Measurements from ENCODE around the gene GLB1L2.

The GLB1L2 gene

GRCh38 chr11:134398644-134399292 is 67.0 kb downstream of the GLB1L2 start:
- no peak for TF ChIP-seq EP300 (IDR thresholded peaks at IDR 0.05; ENCODE audit: borderline replicate concordance)
- TF ChIP-seq, protein P1, sequence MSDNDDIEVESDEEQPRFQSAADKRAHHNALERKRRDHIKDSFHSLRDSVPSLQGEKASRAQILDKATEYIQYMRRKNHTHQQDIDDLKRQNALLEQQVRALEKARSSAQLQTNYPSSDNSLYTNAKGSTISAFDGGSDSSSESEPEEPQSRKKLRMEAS (IDR thresholded peaks at IDR 0.05), result no peak
- no peak for TF ChIP-seq NFIC (IDR thresholded peaks at IDR 0.05)
- no peak for TF ChIP-seq ZBTB7A (IDR thresholded peaks at IDR 0.05; ENCODE audit: low read depth)
- no peak for TF ChIP-seq TAF1 (IDR thresholded peaks at IDR 0.05; ENCODE audit: low read depth)
- no peak for TF ChIP-seq TCF12 (IDR thresholded peaks at IDR 0.05; ENCODE audit: low read depth)
- TF ChIP-seq FOXM1 (IDR thresholded peaks at IDR 0.05; ENCODE audit: borderline replicate concordance, low read depth), result no peak
- no peak for TF ChIP-seq CEBPB (IDR thresholded peaks at IDR 0.05)
- TF ChIP-seq USF1 (IDR thresholded peaks at IDR 0.05), result no peak
- no peak for TF ChIP-seq RAD21 (IDR thresholded peaks at IDR 0.05; ENCODE audit: low read depth)
- no peak for TF ChIP-seq EGR1 (IDR thresholded peaks at IDR 0.05)
- TF ChIP-seq CREB1 (IDR thresholded peaks at IDR 0.05; ENCODE audit: low read depth), result no peak
- no peak for TF ChIP-seq REST (IDR thresholded peaks at IDR 0.05; ENCODE audit: low read depth)
- no peak for TF ChIP-seq TEAD4 (IDR thresholded peaks at IDR 0.05)
- no peak for TF ChIP-seq YY1 (IDR thresholded peaks at IDR 0.05; ENCODE audit: low read depth)

- TF ChIP-seq REST (IDR thresholded peaks at IDR 0.05; ENCODE audit: low read depth) (no peak), TCF12 (IDR thresholded peaks at IDR 0.05; ENCODE audit: low read depth) (no peak), CREB1 (IDR thresholded peaks at IDR 0.05; ENCODE audit: low read depth) (no peak)
Measured at GRCh38 chr11:134399293-134399654, 67.5 kb downstream of the GLB1L2 start.

GRCh38 chr11:134399996-134400395 is 68.2 kb downstream of the GLB1L2 start:
- TF ChIP-seq NFIC (IDR thresholded peaks at IDR 0.05) (no peak), CREB1 (IDR thresholded peaks at IDR 0.05; ENCODE audit: low read depth) (no peak), YY1 (IDR thresholded peaks at IDR 0.05; ENCODE audit: low read depth) (no peak), EGR1 (IDR thresholded peaks at IDR 0.05) (no peak), FOXM1 (IDR thresholded peaks at IDR 0.05; ENCODE audit: borderline replicate concordance, low read depth) (no peak), USF1 (IDR thresholded peaks at IDR 0.05) (no peak), TAF1 (IDR thresholded peaks at IDR 0.05; ENCODE audit: low read depth) (no peak), EP300 (IDR thresholded peaks at IDR 0.05; ENCODE audit: borderline replicate concordance) (no peak), REST (IDR thresholded peaks at IDR 0.05; ENCODE audit: low read depth) (no peak)
- TF ChIP-seq, protein P1 (IDR thresholded peaks at IDR 0.05), result no peak

- TF ChIP-seq FOXM1 (IDR thresholded peaks at IDR 0.05; ENCODE audit: borderline replicate concordance, low read depth), result no peak
- no peak for TF ChIP-seq TAF1 (IDR thresholded peaks at IDR 0.05; ENCODE audit: low read depth)
- TF ChIP-seq RAD21 (IDR thresholded peaks at IDR 0.05; ENCODE audit: low read depth), result no peak
- no peak for TF ChIP-seq YY1 (IDR thresholded peaks at IDR 0.05; ENCODE audit: low read depth)
- TF ChIP-seq NFIC (IDR thresholded peaks at IDR 0.05), result no peak
- TF ChIP-seq EP300 (IDR thresholded peaks at IDR 0.05; ENCODE audit: borderline replicate concordance), result no peak
- TF ChIP-seq TEAD4 (IDR thresholded peaks at IDR 0.05), result no peak
- no peak for TF ChIP-seq USF1 (IDR thresholded peaks at IDR 0.05)
- no peak for TF ChIP-seq CEBPB (IDR thresholded peaks at IDR 0.05)
- TF ChIP-seq, protein P1 (IDR thresholded peaks at IDR 0.05), result no peak
- TF ChIP-seq ZBTB7A (IDR thresholded peaks at IDR 0.05; ENCODE audit: low read depth), result no peak
- no peak for TF ChIP-seq REST (IDR thresholded peaks at IDR 0.05; ENCODE audit: low read depth)
Measured at GRCh38 chr11:134401825-134402809, 70.3 kb downstream of the GLB1L2 start.

Data from Ishikawa (cell line).